ENCODE data around the gene CNOT4.

CNOT4 gene

DNA sequence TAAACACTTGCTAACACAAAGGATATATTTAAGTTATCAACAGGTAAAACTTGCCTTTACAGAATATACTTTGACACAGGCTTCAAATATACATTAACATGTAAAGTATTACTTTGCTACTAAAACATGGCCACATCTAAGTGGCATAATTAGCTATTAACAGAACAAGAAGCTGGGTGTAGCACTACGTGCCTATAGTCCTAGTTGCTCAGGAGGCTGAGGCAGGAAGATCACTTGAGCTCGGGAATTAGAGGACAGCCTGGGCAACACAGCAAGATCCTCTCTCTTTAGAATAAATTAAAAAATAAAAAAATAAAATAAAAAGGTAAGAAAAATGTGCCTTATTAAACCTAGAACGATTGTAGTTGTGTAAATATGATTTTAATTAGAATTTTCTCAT lies 106.6 kb downstream of the CNOT4 start:
- Histone ChIP-seq H3K9me3 (ENCODE audit: control insufficient read depth, insufficient read depth, low read length) (no peaks in the 10 kb centered on the region), H3K27ac (ENCODE audit: low read depth, low read length) (no peak overlapping the region), H3K4me1 (ENCODE audit: control insufficient read depth, insufficient read depth, low read length) (peaks cover 7% of the 10 kb centered on the region; the same call in 1 of the 2 replicates), H3K27me3 (ENCODE audit: control insufficient read depth, insufficient read depth, low read length) (no peaks in the 10 kb centered on the region), H3K9ac (ENCODE audit: low read depth, low read length) (no peak overlapping the region), H3K4me3 (ENCODE audit: low read depth, low read length) (no peak overlapping the region), H3K36me3 (ENCODE audit: control insufficient read depth, insufficient read depth, low read length) (0 out of 2 replicates have a peak, but pooled peaks cover 5% of the 10 kb centered on the region)

GRCh38 chr7:135397689-135398088 lies 112.2 kb downstream of the CNOT4 start:
- Histone ChIP-seq H3K36me3 (ENCODE audit: control insufficient read depth, insufficient read depth, low read length) (peaks cover 15% of the 10 kb centered on the region), H3K27me3 (ENCODE audit: control insufficient read depth, insufficient read depth, low read length) (no peaks in the 10 kb centered on the region), H3K27ac (ENCODE audit: low read depth, low read length) (no peak overlapping the region), H3K4me1 (ENCODE audit: control insufficient read depth, insufficient read depth, low read length) (peaks cover 7% of the 10 kb centered on the region; the same call in 1 of the 2 replicates), H3K9me3 (ENCODE audit: control insufficient read depth, insufficient read depth, low read length) (no peaks in the 10 kb centered on the region), H3K4me3 (ENCODE audit: low read depth, low read length) (no peak overlapping the region), H3K9ac (ENCODE audit: low read depth, low read length) (no peak overlapping the region)

GRCh38 chr7:135392701-135393100 lies 117.2 kb downstream of the CNOT4 start:
- H3K4me1 ChIP-seq (ENCODE audit: control insufficient read depth, insufficient read depth, low read length): peaks cover 11% of the 10 kb centered on the region

DNA sequence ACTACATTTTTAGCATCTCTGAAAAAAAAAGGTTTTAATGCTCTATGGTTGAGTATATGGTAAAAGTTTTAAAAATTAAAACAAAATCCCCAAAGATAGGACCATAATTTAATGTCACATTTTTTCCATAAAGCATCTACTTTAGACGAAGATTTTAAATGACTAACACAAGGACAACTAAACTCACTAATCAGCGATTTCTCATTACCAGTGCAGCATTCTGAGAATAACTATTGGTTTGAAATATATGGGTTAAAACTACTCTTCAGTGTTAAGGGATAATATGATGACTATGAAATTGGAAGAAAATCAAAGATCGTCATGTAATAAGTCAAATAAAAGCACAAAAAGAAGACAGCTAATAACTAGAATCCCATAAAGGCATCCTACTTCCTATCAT lies 118.4 kb downstream of the CNOT4 start:
- Histone ChIP-seq H3K9me3 (ENCODE audit: control insufficient read depth, insufficient read depth, low read length) (no peaks in the 10 kb centered on the region), H3K27me3 (ENCODE audit: control insufficient read depth, insufficient read depth, low read length) (no peaks in the 10 kb centered on the region), H3K9ac (ENCODE audit: low read depth, low read length) (no peak overlapping the region), H3K36me3 (ENCODE audit: control insufficient read depth, insufficient read depth, low read length) (peaks cover 20% of the 10 kb centered on the region), H3K4me3 (ENCODE audit: low read depth, low read length) (no peak overlapping the region), H3K27ac (ENCODE audit: low read depth, low read length) (no peak overlapping the region), H3K4me1 (ENCODE audit: control insufficient read depth, insufficient read depth, low read length) (peaks cover 23% of the 10 kb centered on the region)

More at GRCh38 chr7:135392701-135393100, 117.2 kb downstream of the CNOT4 start:
- Histone ChIP-seq H3K9me3 (ENCODE audit: control insufficient read depth, insufficient read depth, low read length) (no peaks in the 10 kb centered on the region), H3K9ac (ENCODE audit: low read depth, low read length) (no peak overlapping the region), H3K27ac (ENCODE audit: low read depth, low read length) (no peak overlapping the region), H3K36me3 (ENCODE audit: control insufficient read depth, insufficient read depth, low read length) (peaks cover 20% of the 10 kb centered on the region), H3K4me3 (ENCODE audit: low read depth, low read length) (no peak overlapping the region), H3K27me3 (ENCODE audit: control insufficient read depth, insufficient read depth, low read length) (no peaks in the 10 kb centered on the region)

DNA sequence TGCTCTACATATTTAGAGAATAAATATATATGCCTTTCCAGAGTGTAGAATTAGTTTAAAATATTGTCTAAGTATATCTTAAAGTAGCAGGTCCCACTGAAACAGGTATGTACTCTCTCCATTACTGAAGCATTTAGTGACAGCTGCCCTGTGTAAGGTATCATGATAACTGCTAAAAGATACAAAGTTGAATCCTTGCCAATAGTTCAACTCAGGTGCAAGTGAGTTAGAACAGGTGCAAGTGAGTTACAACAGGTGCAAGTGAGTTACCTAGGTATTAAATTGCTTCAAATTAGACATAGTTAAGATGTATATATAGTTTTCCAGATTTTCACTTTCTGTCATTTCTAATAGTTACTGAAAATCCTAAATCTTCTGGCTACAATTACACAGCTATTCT lies 119.1 kb downstream of the CNOT4 start:
- H3K27ac ChIP-seq (ENCODE audit: low read depth, low read length): no peak overlapping the region
- H3K9ac ChIP-seq (ENCODE audit: low read depth, low read length): no peak overlapping the region
- peaks cover 30% of the 10 kb centered on the region for H3K4me1 ChIP-seq (ENCODE audit: control insufficient read depth, insufficient read depth, low read length)
- H3K27me3 ChIP-seq (ENCODE audit: control insufficient read depth, insufficient read depth, low read length): no peaks in the 10 kb centered on the region
- no peak overlapping the region for H3K4me3 ChIP-seq (ENCODE audit: low read depth, low read length)
- peaks cover 20% of the 10 kb centered on the region for H3K36me3 ChIP-seq (ENCODE audit: control insufficient read depth, insufficient read depth, low read length)
- H3K9me3 ChIP-seq (ENCODE audit: control insufficient read depth, insufficient read depth, low read length): no peaks in the 10 kb centered on the region

- Histone ChIP-seq H3K36me3 (ENCODE audit: control insufficient read depth, insufficient read depth, low read length) (peaks cover 20% of the 10 kb centered on the region), H3K4me1 (ENCODE audit: control insufficient read depth, insufficient read depth, low read length) (peaks cover 33% of the 10 kb centered on the region), H3K9ac (ENCODE audit: low read depth, low read length) (no peak overlapping the region), H3K9me3 (ENCODE audit: control insufficient read depth, insufficient read depth, low read length) (no peaks in the 10 kb centered on the region), H3K4me3 (ENCODE audit: low read depth, low read length) (no peak overlapping the region), H3K27me3 (ENCODE audit: control insufficient read depth, insufficient read depth, low read length) (no peaks in the 10 kb centered on the region), H3K27ac (ENCODE audit: low read depth, low read length) (peak overlapping the region; percentile 7)
Observed at GRCh38 chr7:135389971-135390370, 119.9 kb downstream of the CNOT4 start.

- Histone ChIP-seq H3K4me3 (ENCODE audit: low read depth, low read length) (no peak overlapping the region), H3K27ac (ENCODE audit: low read depth, low read length) (peak overlapping the region; percentile 61), H3K27me3 (ENCODE audit: control insufficient read depth, insufficient read depth, low read length) (no peaks in the 10 kb centered on the region), H3K9ac (ENCODE audit: low read depth, low read length) (no peak overlapping the region), H3K9me3 (ENCODE audit: control insufficient read depth, insufficient read depth, low read length) (no peaks in the 10 kb centered on the region), H3K4me1 (ENCODE audit: control insufficient read depth, insufficient read depth, low read length) (peaks cover 33% of the 10 kb centered on the region), H3K36me3 (ENCODE audit: control insufficient read depth, insufficient read depth, low read length) (peaks cover 10% of the 10 kb centered on the region; the same call in 1 of the 2 replicates)
Observed at GRCh38 chr7:135388616-135389015, 121.3 kb downstream of the CNOT4 start.

- Histone ChIP-seq H3K9ac (ENCODE audit: low read depth, low read length) (no peak overlapping the region), H3K27ac (ENCODE audit: low read depth, low read length) (peak overlapping the region; percentile 62), H3K4me3 (ENCODE audit: low read depth, low read length) (no peak overlapping the region), H3K36me3 (ENCODE audit: control insufficient read depth, insufficient read depth, low read length) (0 out of 2 replicates have a peak, but pooled peaks cover 5% of the 10 kb centered on the region), H3K9me3 (ENCODE audit: control insufficient read depth, insufficient read depth, low read length) (no peaks in the 10 kb centered on the region), H3K4me1 (ENCODE audit: control insufficient read depth, insufficient read depth, low read length) (peaks cover 38% of the 10 kb centered on the region), H3K27me3 (ENCODE audit: control insufficient read depth, insufficient read depth, low read length) (no peaks in the 10 kb centered on the region)
Observed at GRCh38 chr7:135386776-135387175, 123.1 kb downstream of the CNOT4 start.

GRCh38 chr7:135386181-135386580 lies 123.7 kb downstream of the CNOT4 start:
- Histone ChIP-seq H3K4me3 (ENCODE audit: low read depth, low read length) (no peak overlapping the region), H3K9me3 (ENCODE audit: control insufficient read depth, insufficient read depth, low read length) (no peaks in the 10 kb centered on the region), H3K9ac (ENCODE audit: low read depth, low read length) (peak overlapping the region; percentile 20; the same call in 1 of the 2 replicates), H3K27me3 (ENCODE audit: control insufficient read depth, insufficient read depth, low read length) (no peaks in the 10 kb centered on the region), H3K4me1 (ENCODE audit: control insufficient read depth, insufficient read depth, low read length) (peaks cover 43% of the 10 kb centered on the region), H3K36me3 (ENCODE audit: control insufficient read depth, insufficient read depth, low read length) (0 out of 2 replicates have a peak, but pooled peaks cover 5% of the 10 kb centered on the region), H3K27ac (ENCODE audit: low read depth, low read length) (peak overlapping the region; percentile 62)

DNA sequence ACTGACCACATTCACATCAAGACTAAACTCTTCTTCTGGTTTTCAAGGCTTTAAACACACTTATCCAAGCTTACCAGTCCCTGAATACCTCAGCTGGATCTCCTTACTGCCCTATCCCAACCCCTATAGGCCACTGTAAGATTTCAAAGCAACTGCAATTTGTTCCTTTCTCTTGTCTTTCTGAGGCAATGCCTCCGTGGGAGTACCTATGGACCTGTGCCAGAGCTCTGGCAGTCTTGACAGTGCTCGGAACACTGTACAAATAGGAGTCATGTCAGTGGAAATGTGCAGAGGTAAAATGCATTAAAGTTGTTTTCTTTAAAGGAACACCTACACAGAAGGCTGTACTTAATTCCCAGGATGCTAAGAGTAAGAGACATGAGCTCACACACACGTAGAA lies 124.7 kb downstream of the CNOT4 start:
- no peak overlapping the region for H3K27ac ChIP-seq (ENCODE audit: low read depth, low read length)
- H3K4me3 ChIP-seq (ENCODE audit: low read depth, low read length): no peak overlapping the region
- peaks cover 53% of the 10 kb centered on the region for H3K4me1 ChIP-seq (ENCODE audit: control insufficient read depth, insufficient read depth, low read length)
- 0 out of 2 replicates have a peak, but pooled peaks cover 5% of the 10 kb centered on the region for H3K36me3 ChIP-seq (ENCODE audit: control insufficient read depth, insufficient read depth, low read length)
- H3K9me3 ChIP-seq (ENCODE audit: control insufficient read depth, insufficient read depth, low read length): no peaks in the 10 kb centered on the region
- H3K27me3 ChIP-seq (ENCODE audit: control insufficient read depth, insufficient read depth, low read length): no peaks in the 10 kb centered on the region
- no peak overlapping the region for H3K9ac ChIP-seq (ENCODE audit: low read depth, low read length)

DNA sequence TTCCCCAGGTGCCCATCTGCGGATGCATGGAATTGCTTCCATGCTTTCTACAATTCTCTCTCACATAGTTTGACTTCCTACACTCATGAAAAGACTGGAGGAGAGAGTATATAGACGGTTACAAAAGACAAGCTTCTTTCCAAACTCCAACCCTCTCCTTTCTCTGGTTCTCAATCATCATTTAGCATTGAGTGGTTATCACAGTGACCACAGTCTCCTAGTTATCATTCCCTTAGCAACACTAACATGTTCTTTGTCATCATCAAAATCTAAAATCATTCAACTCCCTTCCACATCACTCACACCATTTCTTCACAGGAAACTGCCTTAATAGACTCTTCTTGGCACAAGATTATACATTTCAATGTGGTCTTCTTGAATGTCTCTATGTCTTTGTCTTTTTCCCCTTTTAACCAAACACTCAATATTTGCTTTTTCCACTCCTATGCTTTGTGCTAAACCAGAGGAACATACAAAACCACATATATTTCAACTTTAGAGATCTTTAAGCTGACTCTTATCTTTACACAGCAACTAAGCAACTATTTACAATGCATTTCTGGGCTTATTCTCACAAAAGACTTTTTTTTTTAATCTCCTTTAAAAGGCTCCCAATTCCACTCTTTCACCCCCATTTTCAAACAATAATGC lies 126.3 kb downstream of the CNOT4 start:
- no peak overlapping the region for H3K4me3 ChIP-seq (ENCODE audit: low read depth, low read length)
- no peak overlapping the region for H3K9ac ChIP-seq (ENCODE audit: low read depth, low read length)
- no peaks in the 10 kb centered on the region for H3K9me3 ChIP-seq (ENCODE audit: control insufficient read depth, insufficient read depth, low read length)
- H3K4me1 ChIP-seq (ENCODE audit: control insufficient read depth, insufficient read depth, low read length): peaks cover 56% of the 10 kb centered on the region
- no peaks in the 10 kb centered on the region for H3K27me3 ChIP-seq (ENCODE audit: control insufficient read depth, insufficient read depth, low read length)
- H3K36me3 ChIP-seq (ENCODE audit: control insufficient read depth, insufficient read depth, low read length): 0 out of 2 replicates have a peak, but pooled peaks cover 3% of the 10 kb centered on the region
- H3K27ac ChIP-seq (ENCODE audit: low read depth, low read length): no peak overlapping the region
